Activated naive CD4-positive, alpha-beta T cell treated with anti-CD3 and anti-CD28 coated beads, Interleukin-2, amount 10 ng/mL, durations not matched to agents 7 days and 5 days (primary cell): ENCODE data around the gene EPHB4.

Source experiments
- CTCF ChIA-PET: fragments of 350-600 bp; sonication (Branson Sonifier 250); formaldehyde crosslinking; loops from one replicate; lab custom pipeline; 2021; ENCODE audit warnings: antibody characterized with exemption; lab: Charles Lee
- DNase-seq: peaks from one replicate; pipeline ENCODE4 v3.0.0-alpha.2; 2020
- H3K27ac Mint-ChIP-seq: one replicate; pipeline ENCODE4 v1.8.0; 2021; ENCODE audit warnings: mild to moderate bottlenecking, moderate library complexity, mixed read lengths
- H3K27me3 Mint-ChIP-seq: one replicate; pipeline ENCODE4 v1.8.0; 2021; ENCODE audit warnings: mild to moderate bottlenecking, mixed read lengths
- H3K36me3 Mint-ChIP-seq: one replicate; pipeline ENCODE4 v1.8.0; 2021; ENCODE audit warnings: mixed read lengths
- H3K4me1 Mint-ChIP-seq: one replicate; pipeline ENCODE4 v1.8.0; 2021; ENCODE audit warnings: mixed read lengths
- H3K4me3 Mint-ChIP-seq: one replicate; pipeline ENCODE4 v1.8.0; 2021; ENCODE audit warnings: mild to moderate bottlenecking, moderate library complexity, mixed read lengths
- H3K9me3 Mint-ChIP-seq: one replicate; pipeline ENCODE4 v1.8.0; 2021; ENCODE audit warnings: mixed read lengths

EPHB4 gene

DNA sequence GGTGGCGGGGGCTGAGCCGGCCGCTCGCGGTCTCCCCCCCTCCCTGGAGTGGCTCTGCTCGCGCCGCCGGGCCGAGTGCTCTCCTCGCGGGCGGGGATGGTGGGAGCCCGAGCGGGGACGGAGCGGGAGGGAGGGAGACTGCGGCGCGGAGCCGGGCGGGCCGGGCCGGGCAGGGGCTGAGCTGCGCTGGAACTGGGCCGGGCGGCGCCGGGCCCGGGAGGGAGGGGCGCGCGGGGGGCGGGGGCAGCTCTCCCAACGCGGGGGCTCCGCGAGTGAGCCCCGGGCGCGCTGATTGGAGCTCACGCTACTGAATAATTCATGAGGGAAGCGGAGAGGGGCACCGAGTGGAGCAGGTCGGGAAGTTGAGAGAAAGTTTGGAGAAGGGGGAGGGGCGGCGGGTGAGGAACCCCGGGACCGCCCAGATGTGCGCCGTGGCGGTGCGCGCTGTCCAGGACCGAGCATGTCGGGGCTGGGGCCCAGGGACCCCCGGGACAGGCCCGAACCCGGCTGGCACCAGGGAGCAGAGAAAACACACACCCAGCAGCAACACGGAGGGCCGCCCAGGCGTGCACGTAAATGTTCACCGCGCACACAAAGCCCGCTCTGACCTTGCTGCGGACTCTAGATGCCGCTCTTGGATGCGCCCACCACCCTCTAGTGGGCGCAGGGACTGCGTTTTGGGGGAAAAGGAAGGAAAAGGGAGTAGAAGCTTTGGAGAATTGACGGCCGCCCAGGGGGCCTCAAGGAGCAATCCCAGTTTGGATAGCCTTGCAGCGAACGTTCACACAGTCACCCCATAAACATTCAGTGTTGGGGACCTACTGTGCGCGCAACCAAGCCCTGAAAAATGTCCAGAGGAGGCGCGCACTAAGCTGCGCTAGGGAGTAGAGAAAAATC, at the start of gene EPHB4:
Gene EPHB4 (minus strand): TSS at position 194 of the 897 bp plus-strand sequence. CDS start 493 bp downstream, outside the sequence.
- no peak within 1 kb of the TSS for H3K27ac Mint-ChIP-seq
- CTCF ChIA-PET, result no interaction called here

DNA sequence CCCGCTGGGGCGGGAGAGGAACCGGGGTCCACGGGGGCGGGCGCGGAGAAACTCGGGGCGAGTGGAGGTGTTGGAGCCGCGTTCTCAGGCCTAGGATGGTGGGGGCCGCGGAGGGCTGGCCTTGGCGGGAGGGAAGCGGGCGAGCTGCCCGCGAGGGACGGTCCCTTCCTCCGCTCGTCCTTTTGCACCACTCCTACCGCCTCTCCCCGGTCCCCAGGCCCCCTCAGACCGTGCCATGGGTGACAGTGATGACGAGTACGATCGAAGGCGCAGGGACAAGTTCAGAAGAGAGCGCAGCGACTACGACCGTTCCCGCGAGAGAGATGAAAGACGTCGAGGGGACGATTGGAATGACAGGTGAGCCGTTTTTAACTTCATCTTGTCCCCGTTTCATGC, 48.0 kb upstream of the EPHB4 start:
- Mint-ChIP-seq H3K27me3 (peaks cover 6% of the 10 kb centered on the region), H3K4me1 (peaks cover 58% of the 10 kb centered on the region), H3K36me3 (peaks cover 63% of the 10 kb centered on the region), H3K4me3 (peak overlapping the region; percentile 97), H3K9me3 (no peaks in the 10 kb centered on the region), H3K27ac (peak overlapping the region; percentile 98)
- CTCF ChIA-PET, result interaction anchor here (1.3 to 1.9 kb wide), 3 partner anchors 14 to 170 kb away, joined by 4 to 7 read pairs (median 5); partner anchors contain the start of genes POP7, SLC12A9 and UFSP1
- peak; percentile 60 for DNase-seq

More for the DNA sequence above, at the start of gene EPHB4:
- Mint-ChIP-seq H3K9me3 (no peaks in the 10 kb centered on the region), H3K27me3 (peaks cover 83% of the 10 kb centered on the region), H3K4me3 (peak within 1 kb of the TSS; percentile 62), H3K4me1 (peaks cover 26% of the 10 kb centered on the region), H3K36me3 (peaks cover 3% of the 10 kb centered on the region)
- DNase-seq, result peak; percentile 24

DNA sequence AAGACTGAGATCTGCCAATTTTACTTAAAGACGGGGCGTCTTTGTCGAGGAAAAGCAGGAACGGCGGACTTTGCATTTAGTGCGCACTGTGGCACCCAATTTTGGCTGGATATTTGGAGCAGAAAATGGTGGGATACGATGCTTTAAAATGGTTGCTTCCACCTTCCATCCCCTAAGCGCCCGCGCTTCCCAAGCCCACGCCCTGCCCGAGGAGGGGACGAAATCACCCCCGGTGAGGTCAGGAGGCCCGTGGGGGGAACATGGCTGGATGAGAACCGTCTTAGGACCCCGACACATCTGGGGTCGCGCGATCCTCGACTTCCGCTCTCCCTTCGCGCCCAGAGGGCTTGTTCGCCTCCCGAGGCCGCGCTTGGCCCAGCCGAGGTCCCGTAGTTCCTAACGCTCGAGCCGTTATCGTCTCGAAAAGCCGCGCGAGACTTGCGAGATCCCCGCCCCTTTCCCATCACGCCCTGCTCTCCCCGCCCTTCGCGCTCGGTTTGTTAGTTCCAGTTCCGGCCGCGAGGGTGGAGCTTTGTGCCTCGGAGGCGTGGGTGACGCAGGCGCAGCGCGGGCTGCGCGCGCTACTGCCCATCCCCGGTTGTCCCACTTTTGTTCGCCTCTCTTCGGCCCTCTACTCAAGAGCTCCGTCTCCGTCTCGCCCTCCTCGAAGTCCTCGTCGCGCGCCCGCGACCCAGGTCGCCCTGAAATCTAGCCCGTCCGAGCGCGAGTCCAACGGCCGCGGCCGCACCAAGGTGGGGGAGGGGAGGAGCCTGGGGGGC, 47.4 kb upstream of the EPHB4 start, which contains the start of gene SRRT:
Gene SRRT (plus strand): TSS at position 527 of the 779 bp plus-strand sequence. CDS start 488 bp downstream, outside the sequence.
- Mint-ChIP-seq H3K4me1 (peaks cover 55% of the 10 kb centered on the region), H3K36me3 (peaks cover 60% of the 10 kb centered on the region)

DNA sequence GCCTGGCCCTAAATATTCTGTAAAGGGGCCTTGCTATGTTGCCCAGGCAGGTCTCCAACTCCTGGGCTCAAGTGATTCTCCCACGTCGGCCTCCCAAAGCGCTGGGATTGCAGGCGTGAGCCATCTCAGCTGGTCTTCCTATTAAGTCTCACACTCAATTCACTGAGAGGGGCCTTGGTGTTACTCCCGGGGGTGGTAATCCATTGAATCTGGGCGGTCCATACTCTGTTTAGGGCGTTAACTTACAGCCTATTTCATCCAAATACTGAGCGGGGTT, 46.9 kb upstream of the EPHB4 start:
- Mint-ChIP-seq H3K4me3 (peak overlapping the region; percentile 97), H3K27ac (peak overlapping the region; percentile 98), H3K27me3 (peaks cover 6% of the 10 kb centered on the region), H3K9me3 (no peaks in the 10 kb centered on the region), H3K4me1 (peaks cover 49% of the 10 kb centered on the region), H3K36me3 (peaks cover 55% of the 10 kb centered on the region)
- no peak for DNase-seq
- CTCF ChIA-PET, result interaction anchor here (1.3 kb wide), 1 partner anchor 22 kb away, joined by 4 read pairs; the partner anchor contains the start of gene SLC12A9

More for the DNA sequence above, 47.4 kb upstream of the EPHB4 start, which contains the start of gene SRRT:
- H3K9me3 Mint-ChIP-seq, result no peaks in the 10 kb centered on the region
- peak; percentile 99 for DNase-seq
- H3K4me3 Mint-ChIP-seq, result peak within 1 kb of the TSS; percentile 97
- CTCF ChIA-PET, result interaction anchor here (1.3 to 1.9 kb wide), 3 partner anchors 15 to 169 kb away, joined by 4 to 7 read pairs (median 5); partner anchors contain the start of genes POP7, SLC12A9 and UFSP1
- H3K27me3 Mint-ChIP-seq, result peaks cover 6% of the 10 kb centered on the region
- peak within 1 kb of the TSS; percentile 98 for H3K27ac Mint-ChIP-seq

DNA sequence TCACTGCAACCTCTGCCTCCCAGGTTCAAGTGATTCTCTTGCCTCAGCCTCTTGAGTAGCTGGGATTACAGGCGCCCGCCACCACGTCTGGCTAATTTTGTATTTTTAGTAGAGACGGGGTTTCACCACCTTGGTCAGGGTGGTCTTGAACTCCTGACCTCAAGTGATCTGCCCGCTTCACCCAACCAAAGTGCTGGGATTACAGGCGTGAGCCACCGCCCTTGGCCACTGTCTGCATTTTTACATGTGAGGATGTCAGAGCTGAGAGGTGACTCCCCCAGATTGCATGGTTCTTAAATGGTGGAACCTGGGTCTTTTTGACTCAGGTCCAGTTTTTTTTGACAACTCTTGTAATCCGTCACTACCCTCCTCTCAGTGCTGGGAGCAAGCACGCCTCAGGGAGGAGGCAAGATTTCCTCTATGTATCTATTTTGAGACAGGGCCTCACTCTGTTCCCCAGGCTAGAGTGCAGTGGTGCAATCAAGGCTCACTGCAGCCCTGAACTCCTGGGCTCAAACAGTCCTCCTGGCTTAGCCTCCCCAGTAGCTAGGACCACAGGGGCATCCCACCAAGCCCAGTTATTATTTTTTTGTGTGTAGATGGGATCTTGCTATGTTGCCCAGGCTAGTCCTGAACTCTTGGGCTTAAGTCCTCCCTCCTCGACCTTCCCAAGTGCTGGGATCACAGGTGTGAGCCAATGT, 46.4 kb upstream of the EPHB4 start:
- no peaks in the 10 kb centered on the region for H3K9me3 Mint-ChIP-seq
- peaks cover 52% of the 10 kb centered on the region for H3K36me3 Mint-ChIP-seq
- CTCF ChIA-PET, result no interaction called here
- peaks cover 6% of the 10 kb centered on the region for H3K27me3 Mint-ChIP-seq
- peaks cover 46% of the 10 kb centered on the region for H3K4me1 Mint-ChIP-seq
- no peak for DNase-seq
- H3K4me3 Mint-ChIP-seq, result peak overlapping the region; percentile 97
- peak overlapping the region; percentile 98 for H3K27ac Mint-ChIP-seq

DNA sequence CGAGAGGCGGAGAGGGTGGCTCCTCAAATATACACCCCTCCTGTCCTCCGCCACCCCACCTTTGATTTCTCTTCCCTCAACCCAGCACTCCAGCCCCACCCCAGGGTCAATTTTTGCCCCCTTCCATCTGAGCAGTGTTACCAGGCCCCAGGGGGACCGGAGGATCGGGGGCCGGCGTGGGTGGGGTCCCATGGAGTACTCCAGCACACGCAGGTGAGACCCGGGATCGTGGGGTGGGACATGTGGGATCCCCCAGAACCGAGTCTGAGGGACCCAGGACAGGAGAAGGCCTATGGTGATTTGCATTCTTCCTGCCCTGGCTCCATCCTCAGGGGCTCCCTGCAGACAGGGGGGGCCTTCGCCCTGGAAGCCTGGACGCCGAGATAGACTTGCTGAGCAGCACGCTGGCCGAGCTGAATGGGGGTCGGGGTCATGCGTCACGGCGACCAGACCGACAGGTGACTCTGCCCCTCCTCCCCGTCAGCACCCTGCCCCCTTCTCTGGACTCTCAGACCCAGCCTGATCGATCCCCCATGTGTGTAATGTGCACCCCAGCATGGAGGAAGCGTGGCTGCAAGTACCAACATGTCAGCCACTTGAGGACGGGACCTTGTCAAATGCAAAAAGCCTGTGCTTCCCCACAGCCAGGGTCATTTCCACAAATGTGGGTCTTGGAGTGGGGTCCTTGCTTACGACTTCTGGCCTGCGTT, 40.6 kb upstream of the EPHB4 start:
- Mint-ChIP-seq H3K4me1 (peaks cover 29% of the 10 kb centered on the region), H3K27me3 (no peaks in the 10 kb centered on the region), H3K9me3 (no peaks in the 10 kb centered on the region), H3K4me3 (peak overlapping the region; percentile 88), H3K27ac (peak overlapping the region; percentile 83), H3K36me3 (peaks cover 28% of the 10 kb centered on the region)
- no peak for DNase-seq
- CTCF ChIA-PET, result no interaction called here

DNA sequence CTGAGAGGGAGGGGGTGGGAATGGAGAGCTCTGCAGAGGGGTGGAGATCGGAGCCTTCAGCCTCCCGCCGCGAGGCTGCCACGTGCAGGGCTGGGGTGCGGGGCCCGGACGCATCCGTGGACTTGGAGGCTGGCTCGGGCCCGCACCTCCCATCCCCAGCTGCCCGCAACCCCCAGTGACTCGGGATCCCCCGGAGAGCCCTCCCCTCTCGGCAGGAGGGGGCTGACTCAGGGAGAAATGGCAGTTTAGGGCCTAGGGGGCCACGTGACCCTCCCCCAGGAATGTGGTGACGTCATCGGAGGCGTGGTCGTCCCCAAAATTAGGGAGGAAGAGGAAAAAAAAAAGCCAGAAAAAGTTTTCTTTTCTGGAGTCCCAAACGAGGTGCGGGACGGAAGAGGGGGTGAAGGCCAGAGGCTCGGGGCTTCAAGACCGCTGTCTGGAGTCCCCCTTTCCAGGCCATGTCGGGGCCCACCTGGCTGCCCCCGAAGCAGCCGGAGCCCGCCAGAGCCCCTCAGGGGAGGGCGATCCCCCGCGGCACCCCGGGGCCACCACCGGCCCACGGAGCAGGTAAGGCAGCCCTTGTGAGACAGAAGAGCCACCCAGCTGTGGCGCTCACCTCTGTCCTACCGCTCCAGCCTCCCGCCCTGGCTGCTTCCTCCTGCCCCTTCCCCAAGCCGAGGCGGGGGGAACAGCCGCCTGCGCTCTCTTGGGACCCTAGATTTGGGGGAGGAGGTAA, 39.9 kb upstream of the EPHB4 start, which contains the start of gene TRIP6:
Gene TRIP6 (plus strand): TSS at position 348 of the 736 bp plus-strand sequence. CDS start 111 bp downstream, at position 459.
- DNase-seq, result peak; percentile 73
- H3K9me3 Mint-ChIP-seq, result no peaks in the 10 kb centered on the region
- H3K27ac Mint-ChIP-seq, result peak within 1 kb of the TSS; percentile 93
- peak within 1 kb of the TSS; percentile 88 for H3K4me3 Mint-ChIP-seq
- H3K4me1 Mint-ChIP-seq, result peaks cover 29% of the 10 kb centered on the region
- H3K36me3 Mint-ChIP-seq, result peaks cover 30% of the 10 kb centered on the region
- H3K27me3 Mint-ChIP-seq, result no peaks in the 10 kb centered on the region
- CTCF ChIA-PET, result interaction anchor here (1.1 kb wide), 1 partner anchor 15 kb away, joined by 3 read pairs; the partner anchor contains the start of gene SLC12A9

DNA sequence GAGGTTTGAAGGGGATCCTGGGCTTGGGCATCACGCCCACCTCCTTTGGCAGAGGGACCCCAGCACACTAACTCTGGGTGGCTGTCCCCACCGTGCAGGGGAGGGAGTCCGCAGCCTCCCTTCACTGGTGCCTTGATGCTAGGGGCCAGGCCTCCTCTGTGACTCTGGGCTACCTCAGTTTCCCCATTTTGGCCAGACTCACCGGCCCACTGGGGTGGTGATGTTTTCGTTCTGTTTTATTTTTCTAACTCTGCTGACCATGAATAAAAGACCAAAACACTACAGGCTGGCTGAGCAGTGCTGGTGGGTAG, 39.4 kb upstream of the EPHB4 start:
- CTCF ChIA-PET, result interaction anchor here (1.1 kb wide), 1 partner anchor 15 kb away, joined by 3 read pairs; the partner anchor contains the start of gene SLC12A9
- DNase-seq, result no peak
- H3K9me3 Mint-ChIP-seq, result no peaks in the 10 kb centered on the region
- H3K27ac Mint-ChIP-seq, result peak overlapping the region; percentile 93
- no peaks in the 10 kb centered on the region for H3K27me3 Mint-ChIP-seq
- peaks cover 29% of the 10 kb centered on the region for H3K4me1 Mint-ChIP-seq
- peak overlapping the region; percentile 88 for H3K4me3 Mint-ChIP-seq
- H3K36me3 Mint-ChIP-seq, result peaks cover 32% of the 10 kb centered on the region

DNA sequence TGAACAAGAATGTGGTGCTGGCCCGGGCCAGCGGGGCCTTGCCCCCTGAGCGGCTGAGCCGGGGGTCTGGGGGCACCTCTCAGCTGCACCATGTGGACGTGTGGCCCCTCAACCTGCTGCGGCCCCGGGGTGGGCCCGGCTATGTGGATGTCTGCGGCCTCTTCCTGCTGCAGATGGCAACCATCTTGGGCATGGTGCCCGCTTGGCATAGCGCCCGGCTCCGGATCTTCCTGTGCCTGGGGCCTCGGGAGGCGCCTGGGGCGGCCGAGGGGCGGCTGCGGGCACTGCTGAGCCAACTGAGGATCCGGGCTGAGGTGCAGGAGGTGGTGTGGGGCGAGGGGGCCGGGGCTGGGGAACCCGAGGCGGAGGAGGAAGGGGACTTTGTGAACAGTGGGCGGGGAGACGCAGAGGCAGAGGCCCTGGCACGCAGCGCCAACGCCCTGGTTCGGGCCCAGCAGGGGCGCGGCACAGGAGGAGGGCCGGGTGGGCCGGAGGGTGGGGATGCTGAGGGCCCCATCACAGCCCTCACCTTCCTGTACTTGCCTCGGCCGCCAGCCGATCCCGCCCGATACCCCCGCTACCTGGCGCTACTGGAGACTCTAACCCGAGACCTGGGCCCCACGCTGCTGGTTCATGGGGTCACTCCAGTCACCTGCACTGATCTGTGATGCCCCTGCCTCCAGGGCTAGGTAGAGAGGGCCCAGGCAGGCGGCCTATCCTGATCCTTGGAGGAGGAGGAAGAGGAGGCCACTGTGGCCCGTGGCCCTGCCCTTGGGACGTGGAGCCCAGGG, 38.8 kb upstream of the EPHB4 start:
- Mint-ChIP-seq H3K36me3 (peaks cover 28% of the 10 kb centered on the region), H3K4me3 (peak overlapping the region; percentile 88), H3K9me3 (no peaks in the 10 kb centered on the region), H3K27me3 (no peaks in the 10 kb centered on the region), H3K4me1 (peaks cover 29% of the 10 kb centered on the region), H3K27ac (peak overlapping the region; percentile 93)
- CTCF ChIA-PET, result interaction anchor here (1.1 kb wide), 1 partner anchor 14 kb away, joined by 3 read pairs; the partner anchor contains the start of gene SLC12A9
- peak; percentile 51 for DNase-seq

DNA sequence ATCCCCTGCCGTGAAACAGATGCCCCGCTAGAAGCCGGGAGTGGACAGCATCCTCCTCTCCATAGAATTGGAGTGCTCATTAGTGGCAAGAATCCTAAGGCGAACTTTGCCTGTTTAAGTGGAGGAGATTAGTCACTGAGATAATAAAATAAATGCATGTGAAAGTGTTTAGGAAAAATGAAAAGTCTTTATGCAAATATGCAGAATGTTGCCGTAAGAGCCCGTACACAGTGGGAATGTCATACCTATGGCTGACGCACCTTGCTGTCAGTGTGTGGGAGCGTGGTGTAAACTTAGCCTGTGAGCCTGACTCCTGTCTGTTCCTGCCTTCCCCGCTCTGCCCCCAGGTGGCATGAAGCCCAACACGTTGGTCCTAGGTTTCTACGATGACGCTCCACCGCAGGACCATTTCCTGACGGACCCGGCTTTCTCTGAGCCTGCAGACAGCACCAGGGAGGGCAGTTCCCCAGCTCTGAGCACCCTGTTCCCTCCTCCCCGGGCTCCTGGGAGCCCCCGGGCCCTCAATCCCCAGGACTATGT, 38.1 kb upstream of the EPHB4 start:
- Mint-ChIP-seq H3K27ac (no peak overlapping the region), H3K4me3 (peak overlapping the region; percentile 26), H3K9me3 (no peaks in the 10 kb centered on the region), H3K27me3 (no peaks in the 10 kb centered on the region), H3K36me3 (peaks cover 34% of the 10 kb centered on the region), H3K4me1 (peaks cover 29% of the 10 kb centered on the region)
- CTCF ChIA-PET, result interaction anchor here (2.1 kb wide), 1 partner anchor 13 kb away, joined by 7 read pairs; the partner anchor contains the start of gene SLC12A9
- no peak for DNase-seq

DNA sequence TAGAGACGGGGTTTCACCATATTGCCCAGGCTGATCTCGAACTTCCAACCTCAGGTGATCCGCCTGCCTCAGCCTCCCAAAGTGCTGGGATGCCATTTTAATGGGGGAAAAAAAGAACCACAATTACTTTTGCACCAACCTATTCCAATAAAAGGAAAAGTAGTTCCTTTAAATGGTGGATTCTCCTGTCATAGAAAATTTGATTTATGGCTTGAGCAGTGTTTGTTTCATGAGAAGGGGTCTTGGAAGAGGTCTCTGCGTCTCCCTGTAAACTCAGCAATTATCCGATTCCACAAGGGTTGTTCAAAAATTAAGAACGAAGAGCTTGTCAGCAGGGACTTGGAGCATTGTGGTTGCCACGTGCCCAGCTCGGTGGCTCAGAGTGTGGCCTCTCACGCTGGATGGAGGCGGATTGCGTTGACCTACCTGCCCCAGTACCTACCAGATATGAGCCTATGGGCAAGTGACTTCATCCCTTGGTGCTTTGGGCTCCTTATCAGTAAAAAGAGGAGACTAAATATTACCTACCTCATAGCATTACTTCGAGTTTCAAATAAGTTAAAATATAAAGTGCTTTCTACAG, 37.0 kb upstream of the EPHB4 start:
- CTCF ChIA-PET, result interaction anchor here (2.1 kb wide), 1 partner anchor 12 kb away, joined by 7 read pairs; the partner anchor contains the start of gene SLC12A9
- peaks cover 45% of the 10 kb centered on the region for H3K36me3 Mint-ChIP-seq
- H3K27ac Mint-ChIP-seq, result no peak overlapping the region
- H3K9me3 Mint-ChIP-seq, result no peaks in the 10 kb centered on the region
- no peak overlapping the region for H3K4me3 Mint-ChIP-seq
- H3K27me3 Mint-ChIP-seq, result no peaks in the 10 kb centered on the region
- DNase-seq, result no peak
- peaks cover 29% of the 10 kb centered on the region for H3K4me1 Mint-ChIP-seq
